Measurements from ENCODE around the gene ZDBF2.
"Not testable (repeated sequence)": the region's sequence is repeated elsewhere in the genome, so short reads cannot be mapped to it uniquely, and the experiment has no call there.

Gene ZDBF2

DNA sequence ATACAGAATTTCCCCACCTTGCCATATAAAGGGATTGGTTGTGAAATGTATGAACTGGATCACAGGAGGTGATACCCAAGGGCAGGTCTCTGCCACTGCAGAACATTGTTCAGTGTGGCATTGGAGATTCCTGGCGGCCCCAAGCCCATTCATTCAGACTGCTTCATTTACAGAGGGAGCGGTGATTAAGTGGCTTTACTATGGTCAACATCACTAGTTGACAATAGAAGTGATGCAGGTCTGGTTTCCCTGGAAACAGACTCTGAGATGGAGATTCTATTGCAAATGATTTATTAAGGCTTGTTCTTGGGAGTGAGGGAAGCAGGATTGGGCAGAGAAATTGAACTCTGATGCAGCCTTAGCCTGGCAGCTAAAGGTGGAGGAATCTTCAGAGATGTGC is 62.4 kb downstream of the ZDBF2 start:
- no peak for DNase-seq

DNA sequence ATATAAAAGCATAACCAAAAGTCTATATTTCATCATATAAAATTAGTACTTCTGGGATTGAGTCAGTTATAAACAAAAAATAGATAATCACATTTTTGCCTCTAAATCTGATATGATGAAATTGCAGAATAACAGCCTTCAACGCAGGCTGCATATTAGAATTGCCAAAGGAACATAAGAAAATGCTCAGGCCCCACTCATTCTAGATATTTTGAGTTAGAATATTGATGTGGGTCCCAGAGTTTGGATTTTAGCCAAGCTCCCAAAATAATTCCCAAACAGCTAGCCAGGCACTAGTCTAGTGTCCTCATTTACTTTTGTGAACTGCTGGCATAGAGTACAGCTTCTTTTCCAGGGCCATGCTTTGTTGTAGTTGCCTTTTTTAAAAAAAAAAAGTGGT is 63.5 kb downstream of the ZDBF2 start:
- no peak for DNase-seq

DNA sequence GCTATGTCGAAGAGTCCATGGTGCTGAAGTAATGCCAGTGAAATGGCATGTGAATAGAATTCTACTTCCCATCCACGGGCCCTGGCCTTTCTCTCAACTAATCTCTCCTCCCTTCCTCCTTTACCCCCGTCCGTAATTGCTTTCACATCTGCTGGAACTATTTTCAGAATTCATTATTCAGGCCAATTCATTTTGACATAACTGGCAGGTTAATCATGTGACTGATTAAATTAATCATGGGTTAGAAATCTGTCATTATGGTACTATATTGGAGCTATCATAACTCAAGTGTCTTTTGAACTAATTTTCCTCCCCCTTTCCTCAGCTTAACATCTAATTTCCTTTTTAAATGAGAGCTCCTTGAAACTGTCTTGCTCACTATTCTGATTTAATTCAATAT is 66.9 kb downstream of the ZDBF2 start:
- DNase-seq = no peak

DNA sequence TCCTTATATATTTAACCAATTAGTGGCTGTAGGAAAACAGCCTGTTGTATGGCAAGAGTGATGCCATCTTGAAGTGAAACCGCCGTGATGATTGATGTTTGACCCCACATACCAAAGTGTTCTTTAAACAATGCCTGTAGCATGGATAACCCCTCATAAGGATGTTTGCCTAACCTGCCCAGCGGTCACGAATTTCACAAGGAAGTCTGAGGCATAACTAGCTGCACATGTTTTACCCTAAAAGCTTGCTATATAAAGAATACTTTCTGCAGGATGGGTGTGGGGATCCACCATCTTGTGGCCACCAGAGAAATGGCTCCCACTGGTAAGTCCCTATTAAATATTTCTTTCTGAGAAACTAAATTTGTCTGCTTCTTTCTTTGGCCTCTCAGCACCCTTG is 68.7 kb downstream of the ZDBF2 start:
- DNase-seq = no peak

DNA sequence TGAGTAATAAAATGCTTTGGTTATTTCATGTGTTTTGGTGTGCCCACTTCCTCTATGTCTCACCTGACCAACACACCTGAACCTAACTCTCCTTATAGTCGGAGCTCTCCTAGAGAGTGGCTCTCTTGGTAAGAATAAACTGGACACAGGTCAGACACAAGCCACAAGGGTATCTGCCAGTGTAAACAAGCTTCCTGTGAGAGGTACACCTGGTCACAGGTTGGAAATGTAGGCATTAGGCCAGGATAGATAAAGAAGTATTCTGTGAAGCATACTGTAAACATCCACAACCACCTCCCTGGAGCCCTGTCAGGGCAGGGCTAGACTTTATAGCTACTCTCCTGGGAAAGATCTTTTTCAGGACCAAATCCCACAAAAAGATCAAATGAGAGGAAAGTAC is 69.4 kb downstream of the ZDBF2 start:
- DNase-seq = no peak

DNA sequence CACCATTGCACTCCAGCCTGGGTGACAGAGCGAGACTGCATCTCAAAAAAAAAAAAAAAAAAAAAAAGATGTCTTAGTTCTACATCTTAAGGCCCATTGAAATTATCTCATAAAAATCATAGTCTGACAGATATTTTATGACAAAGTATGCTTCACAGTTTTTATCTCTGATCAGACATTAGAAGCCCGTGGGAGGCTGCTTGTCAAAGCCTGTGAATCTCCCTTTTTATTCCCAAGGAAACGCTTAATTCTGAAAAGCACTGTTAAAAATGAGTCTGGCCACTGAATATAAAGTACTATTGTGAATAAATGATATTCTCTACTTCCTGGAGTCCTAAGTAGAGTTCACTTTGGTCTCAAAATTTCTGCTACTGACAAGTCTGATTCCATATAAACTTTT is 71.1 kb downstream of the ZDBF2 start:
- no peak for DNase-seq

DNA sequence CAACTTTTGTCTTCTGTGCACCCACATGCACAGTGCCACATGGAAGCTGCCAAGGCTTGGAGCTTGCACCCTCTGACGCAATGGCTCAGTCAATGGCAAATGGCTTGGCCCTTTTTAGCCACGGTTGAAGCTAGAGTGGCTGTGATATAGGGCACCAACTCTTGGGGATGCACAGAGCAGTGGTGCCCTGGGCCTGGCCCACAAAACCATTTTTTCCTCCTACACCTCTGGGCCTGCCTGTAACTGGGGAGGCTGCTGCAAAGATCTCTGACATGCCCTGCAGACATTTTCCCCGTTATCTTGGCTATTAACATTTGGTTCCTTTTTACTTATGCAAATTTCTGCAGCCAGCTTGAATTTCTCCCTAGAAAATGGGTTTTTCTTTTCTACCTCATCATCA is 74.9 kb downstream of the ZDBF2 start:
- no peak for DNase-seq

DNA sequence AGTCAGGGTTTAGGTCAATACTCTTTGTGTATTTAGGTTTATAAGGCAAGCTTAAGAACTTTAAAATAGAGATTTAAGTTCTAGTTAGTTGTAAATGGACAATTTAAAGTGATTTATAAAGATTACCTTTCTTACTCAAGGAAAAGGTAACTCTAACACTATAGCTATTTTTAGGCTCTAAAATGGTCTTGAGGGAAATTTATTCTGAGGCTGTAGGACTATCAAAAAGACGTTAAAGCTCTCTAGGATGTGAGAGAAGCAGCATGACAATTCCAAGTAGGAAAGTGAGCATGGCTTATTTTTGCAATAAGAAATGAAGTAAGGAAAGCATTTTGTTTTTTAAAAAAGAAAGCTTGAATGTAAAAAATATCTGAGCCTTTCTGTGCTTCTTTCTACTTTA is 78.1 kb downstream of the ZDBF2 start:
- no peak for DNase-seq

DNA sequence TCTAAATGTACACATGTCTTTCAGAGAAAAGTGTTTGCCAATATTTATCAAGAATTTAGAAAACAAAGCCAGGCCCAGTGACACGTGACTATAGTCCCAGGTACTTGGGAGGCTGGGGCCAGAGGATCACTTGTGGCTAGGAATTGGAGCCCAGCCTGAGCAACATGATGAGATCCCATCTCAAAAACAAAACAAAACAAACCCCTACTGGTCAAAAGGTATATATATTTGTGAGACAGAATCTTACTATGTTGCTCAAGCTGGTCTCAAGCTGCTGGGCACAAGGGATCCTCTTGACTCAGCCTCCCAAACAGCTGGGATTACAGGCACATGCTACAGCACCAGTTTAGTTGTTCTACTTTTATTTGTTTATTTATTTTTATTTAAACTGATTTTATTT is 79.2 kb downstream of the ZDBF2 start:
- no peak for DNase-seq

DNA sequence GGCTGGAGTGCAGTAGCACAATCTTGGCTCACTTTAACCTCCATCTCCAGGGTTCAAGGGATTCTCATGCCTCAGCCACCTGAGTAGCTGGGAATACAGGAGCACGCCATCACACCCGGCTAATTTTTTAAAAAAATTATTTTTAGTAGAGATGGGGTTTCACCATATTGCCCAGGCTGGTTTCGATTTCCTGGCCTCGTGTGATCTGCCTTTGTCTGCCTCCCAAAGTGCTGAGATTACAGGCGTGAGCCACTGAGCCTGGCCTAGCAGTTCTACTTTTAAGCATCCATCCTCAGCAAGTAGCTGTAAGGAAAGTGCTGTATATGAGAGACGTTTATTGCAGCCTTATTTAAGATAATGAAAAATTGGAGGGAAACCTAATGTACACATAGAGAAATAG is 79.7 kb downstream of the ZDBF2 start:
- no peak for DNase-seq

DNA sequence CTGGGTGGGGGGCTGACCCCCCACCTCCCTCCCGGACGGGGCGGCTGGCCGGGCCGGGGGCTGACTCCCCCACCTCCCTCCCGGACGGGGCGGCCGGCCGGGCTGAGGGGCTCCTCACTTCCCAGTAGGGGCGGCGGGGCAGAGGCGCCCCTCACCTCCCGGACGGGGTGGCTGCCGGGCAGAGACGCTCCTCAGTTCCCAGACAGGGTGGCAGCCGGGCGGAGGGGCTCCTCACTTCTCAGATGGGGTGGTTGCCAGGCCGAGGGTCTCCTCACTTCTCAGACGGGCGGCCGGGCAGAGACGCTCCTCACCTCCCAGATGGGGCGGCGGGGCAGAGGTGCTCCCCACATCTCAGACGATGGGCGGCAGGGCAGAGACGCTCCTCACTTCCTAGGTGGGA is 82.4 kb downstream of the ZDBF2 start:
- not testable (repeated sequence) for DNase-seq

DNA sequence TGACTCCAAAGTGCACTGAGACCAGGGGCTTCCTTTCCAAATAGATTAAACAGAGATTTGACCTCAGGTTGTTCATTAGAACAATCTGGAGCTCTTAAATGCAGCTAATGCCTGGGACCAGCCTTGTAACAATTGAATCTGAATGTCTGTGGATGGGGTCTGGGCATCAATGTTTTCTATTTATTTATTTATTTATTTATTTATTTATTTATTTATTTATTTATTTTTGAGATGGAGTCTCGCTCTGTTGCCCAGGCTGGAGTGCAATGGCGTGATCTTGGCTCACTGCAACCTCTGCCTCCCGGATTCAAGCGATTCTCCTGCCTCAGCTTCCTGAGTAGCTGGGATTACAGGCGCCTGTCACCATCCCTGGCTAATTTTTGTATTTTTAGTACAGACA is 86.4 kb downstream of the ZDBF2 start:
- DNase-seq = not testable (repeated sequence)

DNA sequence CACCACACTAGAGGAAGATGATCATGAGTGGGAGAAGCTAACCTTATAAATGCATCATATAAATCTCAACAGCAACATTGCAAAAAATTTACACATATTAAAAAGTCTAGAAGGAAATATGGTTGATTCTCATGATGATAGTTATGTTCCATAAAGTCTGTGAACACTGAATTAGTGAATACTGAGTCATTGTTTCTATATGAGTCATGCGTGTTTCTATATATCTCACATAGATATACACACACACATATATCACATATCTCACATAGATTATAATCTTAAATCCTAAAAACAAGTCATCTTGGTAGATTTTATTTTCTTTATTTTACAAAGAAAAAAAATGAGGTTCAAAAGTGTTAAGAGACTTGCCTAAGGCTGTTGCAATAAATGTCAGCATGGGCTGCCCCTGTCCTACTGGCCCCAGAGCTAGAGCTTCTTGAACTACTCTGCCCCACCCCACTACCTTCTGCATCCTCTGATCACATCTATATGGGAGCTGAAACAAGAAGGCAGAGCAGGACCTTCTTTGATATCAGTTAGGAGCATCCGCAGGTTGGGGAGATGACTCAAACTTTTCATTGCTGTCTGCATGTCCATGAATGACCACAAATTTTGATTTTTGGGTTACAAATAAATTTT is 87.1 kb downstream of the ZDBF2 start:
- no peak for DNase-seq

All from CD4-positive, alpha-beta T cell treated with Interferon gamma for 1 hour (primary cell).